Bronchial epithelial cell (primary cell): ENCODE results near the gene RPS10. TPM values are rescaled to one million over a fixed set of nuclear protein-coding genes. Genes with fewer than 3 reads are reported as not detected.
"Not testable (repeated sequence)": the region's sequence is repeated elsewhere in the genome, so short reads cannot be mapped to it uniquely, and the experiment has no call there.

Experiments
- DNase-seq: peaks from one replicate; pipeline ENCODE4 v3.0.0-alpha.2; 2010; ENCODE audit warnings: low read depth
- FAIRE-seq: peaks from 2 replicates; lab custom pipeline; 2011; peaks lifted over from hg19 to GRCh38; lab: Jason Lieb, UNC
- H3K27me3 ChIP-seq: 2 replicates; pipeline ENCODE4 v1.5.1; 2011; ENCODE audit warnings: low read length; ENCODE audit not compliant: control insufficient read depth, insufficient read depth
- H3K36me3 ChIP-seq: 2 replicates; pipeline ENCODE4 v1.5.1; 2011; ENCODE audit warnings: low read length; ENCODE audit not compliant: control insufficient read depth, insufficient read depth
- H3K4me3 ChIP-seq: 2 replicates; pipeline ENCODE4 v1.5.1; 2011; ENCODE audit warnings: mild to moderate bottlenecking, low read depth, low read length, control low read depth
- CTCF ChIP-seq: IDR thresholded peaks from 2 replicates; pipeline ENCODE4 v1.5.1; 2011; ENCODE audit warnings: mild to moderate bottlenecking, moderate library complexity, low read length, control low read depth, inconsistent platforms; ENCODE audit not compliant: insufficient read depth, severe bottlenecking
- total RNA-seq: library from RNA; depleted of rRNA; stranded (reverse); fragments of >200 nt; gene quantifications from 2 replicates; pipeline ENCODE4 v1.2.1, GENCODE V29; 2014

RPS10 gene
- total RNA-seq, 1 donor from 2014 or later: 3,887 TPM

- Histone ChIP-seq H3K4me3 (no peak overlapping the region), H3K36me3 (peaks cover 4% of the 10 kb centered on the region), H3K27me3 (no peaks in the 10 kb centered on the region)
- no peak for FAIRE-seq
- DNase-seq: no peak
- TF ChIP-seq CTCF: no peak
Measured at GRCh38 chr6:34373511-34373910, 52.4 kb downstream of the RPS10 start.

DNA sequence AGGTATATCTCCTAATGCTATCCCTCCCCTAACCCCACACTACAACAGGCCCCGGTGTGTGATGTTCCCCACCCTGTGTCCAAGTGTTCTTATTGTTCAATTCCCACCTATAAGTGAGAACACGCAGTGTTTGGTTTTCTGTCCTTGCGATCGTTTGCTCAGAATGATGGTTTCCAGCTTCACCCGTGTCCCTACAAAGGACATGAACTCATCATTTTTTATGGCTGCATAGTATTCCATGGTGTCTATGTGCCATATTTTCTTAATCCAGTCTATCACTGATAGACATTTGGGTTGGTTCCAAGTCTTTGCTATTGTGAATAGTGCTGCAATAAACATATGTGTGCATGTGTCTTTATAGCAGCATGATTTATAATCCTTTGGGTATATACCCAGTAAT lies 54.0 kb downstream of the RPS10 start:
- not testable (repeated sequence) for FAIRE-seq, H3K36me3 ChIP-seq, DNase-seq, H3K27me3 ChIP-seq, H3K4me3 ChIP-seq

- peaks cover 2% of the 10 kb centered on the region for H3K36me3 ChIP-seq
- DNase-seq: no peak
- FAIRE-seq: no peak
- no peaks in the 10 kb centered on the region for H3K27me3 ChIP-seq
- TF ChIP-seq CTCF: no peak
- H3K4me3 ChIP-seq: no peak overlapping the region
Measured at GRCh38 chr6:34370361-34370760, 55.5 kb downstream of the RPS10 start.

- H3K4me3 ChIP-seq: no peak overlapping the region
- no peaks in the 10 kb centered on the region for H3K27me3 ChIP-seq
- no peak for DNase-seq
- no peak for FAIRE-seq
- TF ChIP-seq CTCF: no peak
- peaks cover 2% of the 10 kb centered on the region for H3K36me3 ChIP-seq
Measured at GRCh38 chr6:34369385-34369784, 56.5 kb downstream of the RPS10 start.

Other genes with a start within 250 kb of the RPS10 start
- 62.1 and 91.4 TPM in 2 replicates for gene HMGA1, start 189.2 kb downstream of the RPS10 start, total RNA-seq
- gene SMIM29, start 177.1 kb downstream of the RPS10 start, total RNA-seq: 10.8 and 11.6 TPM in 2 replicates
- gene NUDT3, start 33.4 kb downstream of the RPS10 start, total RNA-seq: 15.8 and 18.7 TPM in 2 replicates
- gene PACSIN1, start 40.0 kb upstream of the RPS10 start, total RNA-seq: not detected in 2 replicates
- gene SPDEF, start 130.3 kb upstream of the RPS10 start, total RNA-seq: 2.4 and 5.0 TPM in 2 replicates